Neural progenitor cell (in vitro differentiated cells): Measurements from ENCODE around the gene TMEM267.

Source experiments
- EZH2 ChIP-seq: fragments of 200-600 bp; sonication (generic); IDR thresholded peaks from 2 replicates; pipeline ENCODE4 v1.6.1; 2017; ENCODE audit warnings: antibody characterized with exemption, mild to moderate bottlenecking, moderate library complexity
- TF ChIP-seq, protein P1 (sequence below): fragments of 200-600 bp; sonication (generic); IDR thresholded peaks from 2 replicates; pipeline ENCODE4 v1.5.1; 2017; ENCODE audit warnings: antibody characterized with exemption, mild to moderate bottlenecking

DNA sequence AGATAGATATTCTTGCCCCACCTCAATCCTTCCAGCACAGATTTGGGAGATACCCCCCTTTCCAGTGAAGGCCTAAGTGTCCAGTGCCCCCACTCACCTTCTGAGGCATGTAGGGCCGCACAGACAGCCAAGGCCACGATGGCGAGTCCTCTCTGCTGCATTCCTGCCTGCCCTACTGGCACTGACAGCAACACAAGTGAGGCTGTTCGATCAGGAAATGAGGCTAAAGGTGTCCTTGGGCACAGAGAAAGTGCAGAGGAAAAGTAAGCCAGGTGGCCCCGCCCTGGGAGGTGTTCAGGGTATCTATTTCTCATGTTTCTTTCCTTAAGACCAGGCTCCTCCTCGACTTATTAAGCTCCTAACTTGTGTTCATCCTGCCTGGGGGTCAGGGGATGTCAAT, 71.5 kb downstream of the TMEM267 start, which contains the start of gene CCL28:
- TF ChIP-seq, protein P1, sequence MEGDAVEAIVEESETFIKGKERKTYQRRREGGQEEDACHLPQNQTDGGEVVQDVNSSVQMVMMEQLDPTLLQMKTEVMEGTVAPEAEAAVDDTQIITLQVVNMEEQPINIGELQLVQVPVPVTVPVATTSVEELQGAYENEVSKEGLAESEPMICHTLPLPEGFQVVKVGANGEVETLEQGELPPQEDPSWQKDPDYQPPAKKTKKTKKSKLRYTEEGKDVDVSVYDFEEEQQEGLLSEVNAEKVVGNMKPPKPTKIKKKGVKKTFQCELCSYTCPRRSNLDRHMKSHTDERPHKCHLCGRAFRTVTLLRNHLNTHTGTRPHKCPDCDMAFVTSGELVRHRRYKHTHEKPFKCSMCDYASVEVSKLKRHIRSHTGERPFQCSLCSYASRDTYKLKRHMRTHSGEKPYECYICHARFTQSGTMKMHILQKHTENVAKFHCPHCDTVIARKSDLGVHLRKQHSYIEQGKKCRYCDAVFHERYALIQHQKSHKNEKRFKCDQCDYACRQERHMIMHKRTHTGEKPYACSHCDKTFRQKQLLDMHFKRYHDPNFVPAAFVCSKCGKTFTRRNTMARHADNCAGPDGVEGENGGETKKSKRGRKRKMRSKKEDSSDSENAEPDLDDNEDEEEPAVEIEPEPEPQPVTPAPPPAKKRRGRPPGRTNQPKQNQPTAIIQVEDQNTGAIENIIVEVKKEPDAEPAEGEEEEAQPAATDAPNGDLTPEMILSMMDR = no peak
- TF ChIP-seq EZH2 = no peak
